Activated naive CD4-positive, alpha-beta T cell treated with Interleukin-2 at 50 U/mL for 16 hours (primary cell): ENCODE data around the gene WWOX.

Experiments used
- DNase-seq: peaks from one replicate; pipeline ENCODE4 v3.0.0-alpha.2; 2020

WWOX gene

GRCh38 chr16:78278056-78278450 lies 178.6 kb downstream of the WWOX start:
- DNase-seq = no peak

GRCh38 chr16:78281115-78281514 lies 181.7 kb downstream of the WWOX start:
- no peak for DNase-seq

- DNase-seq = no peak
Observed at GRCh38 chr16:78283548-78284251, 184.2 kb downstream of the WWOX start.

- no peak for DNase-seq
Observed at GRCh38 chr16:78284326-78284725, 184.9 kb downstream of the WWOX start.

GRCh38 chr16:78284957-78285434 lies 185.5 kb downstream of the WWOX start:
- DNase-seq = no peak

GRCh38 chr16:78285437-78285922 lies 186.0 kb downstream of the WWOX start:
- DNase-seq = no peak

- no peak for DNase-seq
Observed at GRCh38 chr16:78286065-78286464, 186.6 kb downstream of the WWOX start.

- no peak for DNase-seq
Observed at GRCh38 chr16:78288888-78289287, 189.4 kb downstream of the WWOX start.

- no peak for DNase-seq
Observed at GRCh38 chr16:78289373-78289772, 189.9 kb downstream of the WWOX start.

GRCh38 chr16:78289844-78290277 lies 190.4 kb downstream of the WWOX start:
- no peak for DNase-seq

GRCh38 chr16:78290395-78290794 lies 190.9 kb downstream of the WWOX start:
- no peak for DNase-seq

- no peak for DNase-seq
Observed at GRCh38 chr16:78290872-78291591, 191.6 kb downstream of the WWOX start.

- DNase-seq = no peak
Observed at GRCh38 chr16:78291604-78292003, 192.2 kb downstream of the WWOX start.

- DNase-seq = no peak
Observed at GRCh38 chr16:78292086-78292843, 192.8 kb downstream of the WWOX start.

GRCh38 chr16:78292844-78293380 lies 193.5 kb downstream of the WWOX start:
- no peak for DNase-seq

- no peak for DNase-seq
Observed at GRCh38 chr16:78294538-78295225, 195.2 kb downstream of the WWOX start.

- DNase-seq = no peak
Observed at GRCh38 chr16:78297066-78297666, 197.7 kb downstream of the WWOX start.

- DNase-seq = no peak
Observed at GRCh38 chr16:78298986-78299385, 199.5 kb downstream of the WWOX start.

- no peak for DNase-seq
Observed at GRCh38 chr16:78300469-78300868, 201.0 kb downstream of the WWOX start.

GRCh38 chr16:78303946-78304345 lies 204.5 kb downstream of the WWOX start:
- no peak for DNase-seq

- no peak for DNase-seq
Observed at GRCh38 chr16:78306361-78306760, 206.9 kb downstream of the WWOX start.
